Measurements from ENCODE around the gene IAH1. TPM values are rescaled to one million over a fixed set of nuclear protein-coding genes. Genes with fewer than 3 reads are reported as not detected.

IAH1 gene
- total RNA-seq, 1 donor from 2014 or later: 24.4 TPM

DNA sequence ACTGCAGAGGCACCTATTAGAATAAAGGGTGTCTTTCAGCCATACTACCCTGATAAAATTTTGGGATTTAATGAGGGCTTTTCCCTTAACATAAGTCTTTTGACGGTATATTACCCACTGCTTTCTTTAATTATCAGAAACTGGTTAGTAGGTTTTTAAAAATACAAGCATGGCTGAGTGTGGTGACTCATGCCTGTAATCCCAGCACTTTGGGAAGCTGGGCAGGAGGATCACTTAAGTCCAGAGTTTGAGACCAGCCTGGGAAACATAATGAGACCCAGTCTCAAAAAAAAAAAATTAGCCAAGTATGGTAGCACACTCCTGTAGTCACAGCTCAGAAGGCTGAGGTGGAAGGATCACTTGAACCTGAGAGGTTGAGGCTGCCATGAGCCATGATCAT, 34.8 kb upstream of the IAH1 start:
- H3K4me3 Mint-ChIP-seq (ENCODE audit: unreplicated experiment): no peak overlapping the region
- H3K27ac Mint-ChIP-seq (ENCODE audit: unreplicated experiment): no peak overlapping the region
- DNase-seq: no peak

DNA sequence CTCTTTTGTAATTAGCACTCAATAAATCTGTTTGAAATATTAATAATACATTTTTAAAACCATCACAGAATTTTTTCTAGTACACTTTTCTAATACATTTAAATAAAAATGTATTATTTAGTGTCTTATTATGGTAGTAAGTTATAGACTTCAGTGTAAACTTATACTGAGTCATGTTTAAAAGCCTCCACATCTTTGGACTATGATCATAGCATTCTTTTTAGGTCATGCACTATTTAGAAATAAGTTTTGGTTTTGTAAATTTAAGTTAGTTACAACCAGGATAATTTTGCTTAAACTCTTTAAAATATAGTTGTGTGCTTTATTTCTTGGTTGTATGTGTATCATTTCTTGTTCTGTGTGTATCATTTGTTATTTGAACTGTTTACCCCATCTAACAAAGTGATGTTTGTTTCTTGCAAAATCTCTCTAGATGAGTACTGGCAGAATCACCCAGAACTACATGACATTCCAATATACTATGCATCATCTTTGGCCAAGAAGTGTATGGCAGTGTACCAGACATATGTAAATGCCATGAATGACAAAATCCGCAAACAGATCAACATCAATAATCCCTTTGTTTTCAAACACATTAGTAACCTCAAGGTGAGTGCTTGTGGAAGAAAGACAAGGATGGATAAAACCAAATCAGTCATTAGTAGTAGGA, 34.2 kb upstream of the IAH1 start:
- DNase-seq: no peak
- Mint-ChIP-seq H3K4me3 (ENCODE audit: unreplicated experiment) (no peak overlapping the region), H3K27ac (ENCODE audit: unreplicated experiment) (no peak overlapping the region)

More for the DNA sequence above, 34.8 kb upstream of the IAH1 start:
- no peaks in the 10 kb centered on the region for H3K4me1 Mint-ChIP-seq (ENCODE audit: low read depth, unreplicated experiment)
- no peaks in the 10 kb centered on the region for H3K9me3 Mint-ChIP-seq (ENCODE audit: unreplicated experiment)
- H3K36me3 Mint-ChIP-seq (ENCODE audit: unreplicated experiment): peaks cover 4% of the 10 kb centered on the region
- no peaks in the 10 kb centered on the region for H3K27me3 Mint-ChIP-seq (ENCODE audit: unreplicated experiment)
- TF ChIP-seq, protein P1, sequence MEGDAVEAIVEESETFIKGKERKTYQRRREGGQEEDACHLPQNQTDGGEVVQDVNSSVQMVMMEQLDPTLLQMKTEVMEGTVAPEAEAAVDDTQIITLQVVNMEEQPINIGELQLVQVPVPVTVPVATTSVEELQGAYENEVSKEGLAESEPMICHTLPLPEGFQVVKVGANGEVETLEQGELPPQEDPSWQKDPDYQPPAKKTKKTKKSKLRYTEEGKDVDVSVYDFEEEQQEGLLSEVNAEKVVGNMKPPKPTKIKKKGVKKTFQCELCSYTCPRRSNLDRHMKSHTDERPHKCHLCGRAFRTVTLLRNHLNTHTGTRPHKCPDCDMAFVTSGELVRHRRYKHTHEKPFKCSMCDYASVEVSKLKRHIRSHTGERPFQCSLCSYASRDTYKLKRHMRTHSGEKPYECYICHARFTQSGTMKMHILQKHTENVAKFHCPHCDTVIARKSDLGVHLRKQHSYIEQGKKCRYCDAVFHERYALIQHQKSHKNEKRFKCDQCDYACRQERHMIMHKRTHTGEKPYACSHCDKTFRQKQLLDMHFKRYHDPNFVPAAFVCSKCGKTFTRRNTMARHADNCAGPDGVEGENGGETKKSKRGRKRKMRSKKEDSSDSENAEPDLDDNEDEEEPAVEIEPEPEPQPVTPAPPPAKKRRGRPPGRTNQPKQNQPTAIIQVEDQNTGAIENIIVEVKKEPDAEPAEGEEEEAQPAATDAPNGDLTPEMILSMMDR (IDR thresholded peaks at IDR 0.05; ENCODE audit: partially characterized antibody, unreplicated experiment): no peak

DNA sequence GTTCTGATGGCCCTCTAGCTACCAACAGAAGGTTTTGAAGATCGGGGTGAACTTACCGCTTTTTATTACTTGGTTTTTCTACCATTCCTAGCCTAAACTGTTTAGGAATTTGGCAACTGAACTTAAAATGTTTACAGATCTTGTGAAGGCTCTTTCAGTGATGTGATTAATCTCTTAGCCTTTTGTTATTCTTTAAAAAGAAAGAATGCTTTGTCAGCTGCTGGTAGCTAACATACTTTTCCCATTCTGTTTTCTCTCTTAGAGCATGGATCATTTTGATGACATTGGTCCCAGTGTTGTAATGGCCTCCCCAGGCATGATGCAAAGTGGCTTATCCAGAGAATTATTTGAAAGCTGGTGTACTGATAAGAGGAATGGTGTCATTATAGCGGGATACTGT, 32.8 kb upstream of the IAH1 start:
- no peak for DNase-seq
- no peak overlapping the region for H3K4me3 Mint-ChIP-seq (ENCODE audit: unreplicated experiment)
- no peak overlapping the region for H3K27ac Mint-ChIP-seq (ENCODE audit: unreplicated experiment)
- no peaks in the 10 kb centered on the region for H3K4me1 Mint-ChIP-seq (ENCODE audit: low read depth, unreplicated experiment)
- peaks cover 4% of the 10 kb centered on the region for H3K36me3 Mint-ChIP-seq (ENCODE audit: unreplicated experiment)
- no peaks in the 10 kb centered on the region for H3K27me3 Mint-ChIP-seq (ENCODE audit: unreplicated experiment)
- no peaks in the 10 kb centered on the region for H3K9me3 Mint-ChIP-seq (ENCODE audit: unreplicated experiment)
- TF ChIP-seq, protein P1 (IDR thresholded peaks at IDR 0.05; ENCODE audit: partially characterized antibody, unreplicated experiment): no peak

More for the DNA sequence above, 34.2 kb upstream of the IAH1 start:
- Mint-ChIP-seq H3K9me3 (ENCODE audit: unreplicated experiment) (no peaks in the 10 kb centered on the region), H3K27me3 (ENCODE audit: unreplicated experiment) (no peaks in the 10 kb centered on the region), H3K36me3 (ENCODE audit: unreplicated experiment) (peaks cover 4% of the 10 kb centered on the region), H3K4me1 (ENCODE audit: low read depth, unreplicated experiment) (no peaks in the 10 kb centered on the region)
- TF ChIP-seq, protein P1 (IDR thresholded peaks at IDR 0.05; ENCODE audit: partially characterized antibody, unreplicated experiment): no peak

DNA sequence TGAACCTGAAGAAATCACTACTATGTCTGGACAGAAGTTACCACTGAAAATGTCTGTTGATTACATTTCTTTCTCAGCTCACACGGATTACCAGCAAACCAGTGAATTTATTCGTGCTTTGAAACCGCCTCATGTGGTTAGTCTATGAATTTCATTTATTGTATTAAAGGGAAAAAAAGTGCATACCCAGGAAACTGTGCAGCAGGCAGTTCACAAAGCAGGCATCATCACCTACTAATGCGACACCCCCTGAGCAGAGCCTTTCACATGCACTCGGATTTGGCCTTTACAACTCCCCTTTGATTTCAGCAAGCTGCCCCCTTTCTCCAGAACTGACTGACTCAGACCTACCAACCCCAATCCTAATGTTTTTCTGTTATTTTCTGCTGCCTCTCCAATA, 30.8 kb upstream of the IAH1 start:
- H3K27me3 Mint-ChIP-seq (ENCODE audit: unreplicated experiment): no peaks in the 10 kb centered on the region
- DNase-seq: no peak
- no peak overlapping the region for H3K27ac Mint-ChIP-seq (ENCODE audit: unreplicated experiment)
- no peaks in the 10 kb centered on the region for H3K4me1 Mint-ChIP-seq (ENCODE audit: low read depth, unreplicated experiment)
- no peaks in the 10 kb centered on the region for H3K36me3 Mint-ChIP-seq (ENCODE audit: unreplicated experiment)
- TF ChIP-seq, protein P1 (IDR thresholded peaks at IDR 0.05; ENCODE audit: partially characterized antibody, unreplicated experiment): no peak
- H3K4me3 Mint-ChIP-seq (ENCODE audit: unreplicated experiment): no peak overlapping the region
- no peaks in the 10 kb centered on the region for H3K9me3 Mint-ChIP-seq (ENCODE audit: unreplicated experiment)

DNA sequence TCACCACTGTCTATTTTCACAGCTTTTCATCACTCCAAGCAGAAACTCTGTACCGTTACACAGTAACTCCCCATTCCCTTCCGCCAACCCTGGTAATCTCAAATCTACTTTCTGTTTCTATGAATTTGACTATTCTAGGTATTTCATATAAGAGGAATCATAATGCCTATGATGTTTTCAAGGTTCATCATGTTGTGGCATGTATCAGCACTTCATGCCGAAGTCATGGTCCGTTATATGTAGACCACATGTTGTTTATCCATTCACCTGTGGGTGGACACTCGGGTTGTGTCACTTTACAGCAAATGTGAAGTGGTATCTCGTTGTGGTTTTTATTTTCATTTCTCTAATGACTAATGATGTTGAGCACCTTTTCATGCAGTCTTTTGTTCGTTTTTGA, 29.3 kb upstream of the IAH1 start:
- no peak overlapping the region for H3K4me3 Mint-ChIP-seq (ENCODE audit: unreplicated experiment)
- H3K4me1 Mint-ChIP-seq (ENCODE audit: low read depth, unreplicated experiment): no peaks in the 10 kb centered on the region
- no peaks in the 10 kb centered on the region for H3K9me3 Mint-ChIP-seq (ENCODE audit: unreplicated experiment)
- DNase-seq: no peak
- no peak overlapping the region for H3K27ac Mint-ChIP-seq (ENCODE audit: unreplicated experiment)
- TF ChIP-seq, protein P1 (IDR thresholded peaks at IDR 0.05; ENCODE audit: partially characterized antibody, unreplicated experiment): no peak
- H3K36me3 Mint-ChIP-seq (ENCODE audit: unreplicated experiment): no peaks in the 10 kb centered on the region
- no peaks in the 10 kb centered on the region for H3K27me3 Mint-ChIP-seq (ENCODE audit: unreplicated experiment)
